Measurements from ENCODE around the gene ARPC1B.
"Not testable (repeated sequence)": the region's sequence is repeated elsewhere in the genome, so short reads cannot be mapped to it uniquely, and the experiment has no call there.

The ARPC1B gene

DNA sequence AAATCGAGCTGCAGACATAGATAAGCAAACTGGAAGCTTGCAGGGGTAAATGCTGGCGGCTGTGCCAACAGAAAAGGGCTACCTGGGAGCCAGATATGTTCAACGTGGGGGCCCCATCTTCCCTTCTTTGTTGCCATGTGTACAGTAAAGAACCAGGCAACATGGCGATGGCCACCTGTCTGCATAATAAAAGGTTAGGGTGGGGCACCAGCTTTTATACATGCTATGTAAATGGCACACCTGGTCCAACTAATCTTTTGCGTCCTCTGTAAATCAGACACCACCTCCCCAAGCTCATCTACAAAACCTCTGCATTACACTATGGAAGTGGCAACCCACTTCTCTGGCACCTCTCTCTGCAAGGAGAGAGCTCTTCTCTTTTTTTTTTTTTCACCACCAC is 48.1 kb downstream of the ARPC1B start:
- TF ChIP-seq, protein P1, sequence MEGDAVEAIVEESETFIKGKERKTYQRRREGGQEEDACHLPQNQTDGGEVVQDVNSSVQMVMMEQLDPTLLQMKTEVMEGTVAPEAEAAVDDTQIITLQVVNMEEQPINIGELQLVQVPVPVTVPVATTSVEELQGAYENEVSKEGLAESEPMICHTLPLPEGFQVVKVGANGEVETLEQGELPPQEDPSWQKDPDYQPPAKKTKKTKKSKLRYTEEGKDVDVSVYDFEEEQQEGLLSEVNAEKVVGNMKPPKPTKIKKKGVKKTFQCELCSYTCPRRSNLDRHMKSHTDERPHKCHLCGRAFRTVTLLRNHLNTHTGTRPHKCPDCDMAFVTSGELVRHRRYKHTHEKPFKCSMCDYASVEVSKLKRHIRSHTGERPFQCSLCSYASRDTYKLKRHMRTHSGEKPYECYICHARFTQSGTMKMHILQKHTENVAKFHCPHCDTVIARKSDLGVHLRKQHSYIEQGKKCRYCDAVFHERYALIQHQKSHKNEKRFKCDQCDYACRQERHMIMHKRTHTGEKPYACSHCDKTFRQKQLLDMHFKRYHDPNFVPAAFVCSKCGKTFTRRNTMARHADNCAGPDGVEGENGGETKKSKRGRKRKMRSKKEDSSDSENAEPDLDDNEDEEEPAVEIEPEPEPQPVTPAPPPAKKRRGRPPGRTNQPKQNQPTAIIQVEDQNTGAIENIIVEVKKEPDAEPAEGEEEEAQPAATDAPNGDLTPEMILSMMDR (IDR thresholded peaks at IDR 0.05; ENCODE audit: control extremely low read depth, extremely low read depth, low read depth, missing control alignments): no peak
- no peak for DNase-seq (ENCODE audit: extremely low spot score)
- ChIA-PET POLR2A (interaction anchor here (0.7 to 1.2 kb wide), 4 partner anchors 11 to 735 kb away, joined by 3 to 4 read pairs (median 4); partner anchors contain the start of genes CPSF4, FAM200A and PTCD1), CTCF (no interaction called here)

DNA sequence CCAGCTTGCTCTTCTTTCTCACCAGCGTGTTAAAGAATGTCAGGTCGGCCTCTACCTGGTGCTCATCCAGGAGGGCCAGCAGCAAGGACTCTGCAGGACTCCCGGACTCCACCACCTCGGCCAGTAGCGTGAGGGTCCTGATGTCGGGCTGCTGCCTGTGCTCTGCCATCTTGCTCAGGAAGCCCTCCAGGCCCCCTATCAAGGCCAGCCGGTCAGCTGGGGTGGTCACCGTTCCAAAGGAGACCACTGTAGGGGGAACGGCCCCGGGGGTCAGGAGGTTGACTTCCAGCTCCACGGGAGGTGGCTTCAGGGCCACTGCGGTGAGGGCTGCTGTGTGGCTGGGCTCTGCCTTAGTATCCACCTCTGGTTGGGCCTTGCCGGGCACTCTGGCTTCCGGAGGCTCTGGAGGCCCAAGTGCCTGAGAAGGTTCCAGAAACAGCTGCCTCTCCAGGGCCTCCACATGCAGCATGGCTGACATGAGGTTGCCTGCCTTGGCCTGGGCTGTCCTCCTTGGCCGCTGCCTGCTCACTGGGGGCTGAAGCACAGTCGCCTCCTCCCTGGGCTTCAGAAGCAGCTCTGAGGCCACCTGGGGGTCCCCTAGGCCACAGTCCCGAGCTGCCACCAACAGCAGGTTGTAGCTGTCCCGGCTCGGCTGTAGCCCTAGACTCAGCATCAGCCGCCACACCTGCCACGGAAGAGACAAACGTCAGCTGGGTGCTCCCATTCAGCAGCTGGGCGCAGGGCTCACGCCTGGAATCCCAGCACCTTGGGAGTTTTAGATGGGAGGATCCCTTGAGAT is 50.6 kb downstream of the ARPC1B start:
- TF ChIP-seq, protein P1 (IDR thresholded peaks at IDR 0.05; ENCODE audit: control extremely low read depth, extremely low read depth, low read depth, missing control alignments): no peak
- ChIA-PET POLR2A (interaction anchor here (0.6 kb wide), 1 partner anchor 416 kb away, joined by 6 read pairs; no protein-coding TSS in a partner anchor), CTCF (interaction anchor here (0.7 to 2.3 kb wide), 3 partner anchors 10 to 23 kb away, joined by 3 to 9 read pairs (median 3); no protein-coding TSS in a partner anchor)
- no peak for DNase-seq (ENCODE audit: extremely low spot score)

DNA sequence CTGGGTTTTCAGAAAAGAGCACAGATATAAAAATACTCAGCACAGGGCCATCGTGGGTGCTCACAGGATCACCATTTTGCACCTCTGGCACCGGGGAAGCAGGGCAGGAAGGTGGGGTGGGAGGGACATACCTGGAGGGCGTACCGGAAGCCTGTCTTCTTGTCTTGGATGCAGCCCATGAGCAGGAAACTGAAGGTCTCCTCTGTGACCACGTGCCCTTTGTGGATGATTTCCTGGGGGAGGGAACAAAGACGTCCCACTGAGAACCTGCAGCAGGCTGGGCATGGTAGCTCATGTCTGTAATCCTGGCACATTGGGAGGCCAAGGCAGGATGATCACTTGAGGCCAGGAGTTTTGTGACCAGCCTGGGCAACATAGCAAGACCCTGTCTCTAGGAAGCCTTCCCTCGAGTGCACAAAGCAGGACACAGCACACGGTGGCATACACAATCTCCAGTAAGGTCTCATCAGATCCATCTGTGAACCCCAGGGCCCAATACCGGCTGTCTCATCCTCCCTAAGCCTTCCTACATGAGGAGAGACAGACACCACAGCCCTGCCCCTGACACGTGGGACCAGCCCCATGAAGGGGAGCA is 54.5 kb downstream of the ARPC1B start:
- TF ChIP-seq, protein P1 (IDR thresholded peaks at IDR 0.05; ENCODE audit: control extremely low read depth, extremely low read depth, low read depth, missing control alignments): no peak
- no peak for DNase-seq (ENCODE audit: extremely low spot score)
- ChIA-PET CTCF (interaction anchor here (1.5 to 1.6 kb wide), 3 partner anchors 9 to 15 kb away, joined by 3 to 6 read pairs (median 5); no protein-coding TSS in a partner anchor), POLR2A (interaction anchor here (1.0 kb wide), 1 partner anchor 10 kb away, joined by 3 read pairs; the partner anchor contains the start of gene CPSF4)

DNA sequence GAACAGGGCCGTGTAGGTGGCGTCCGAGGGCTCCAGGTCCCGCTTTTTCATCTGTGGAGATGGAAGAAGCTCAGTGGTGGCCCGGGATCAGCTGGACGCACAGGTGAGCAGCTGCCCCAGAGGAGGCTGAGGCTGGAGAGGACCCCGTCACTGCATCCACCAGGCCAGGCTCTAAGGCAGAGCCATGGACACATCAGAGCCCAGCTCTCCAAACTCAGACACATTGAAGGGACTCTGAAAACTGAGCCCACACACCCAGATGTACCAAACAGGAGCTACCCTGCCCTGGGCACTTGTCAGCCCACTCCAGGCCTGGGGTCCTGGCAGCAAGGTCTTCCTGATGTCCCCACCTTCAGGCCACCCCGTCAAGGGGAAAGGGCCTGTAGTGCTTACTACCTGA is 55.2 kb downstream of the ARPC1B start:
- TF ChIP-seq, protein P1 (IDR thresholded peaks at IDR 0.05; ENCODE audit: control extremely low read depth, extremely low read depth, low read depth, missing control alignments): no peak
- CTCF ChIA-PET: interaction anchor here (0.8 to 1.6 kb wide), 5 partner anchors 10 to 20 kb away, joined by 3 to 6 read pairs (median 5); no protein-coding TSS in a partner anchor
- DNase-seq (ENCODE audit: extremely low spot score): no peak
- POLR2A ChIA-PET: interaction anchor here (1.0 kb wide), 2 partner anchors 9 kb away, joined by 3 to 4 read pairs; partner anchors contain the start of gene CPSF4

DNA sequence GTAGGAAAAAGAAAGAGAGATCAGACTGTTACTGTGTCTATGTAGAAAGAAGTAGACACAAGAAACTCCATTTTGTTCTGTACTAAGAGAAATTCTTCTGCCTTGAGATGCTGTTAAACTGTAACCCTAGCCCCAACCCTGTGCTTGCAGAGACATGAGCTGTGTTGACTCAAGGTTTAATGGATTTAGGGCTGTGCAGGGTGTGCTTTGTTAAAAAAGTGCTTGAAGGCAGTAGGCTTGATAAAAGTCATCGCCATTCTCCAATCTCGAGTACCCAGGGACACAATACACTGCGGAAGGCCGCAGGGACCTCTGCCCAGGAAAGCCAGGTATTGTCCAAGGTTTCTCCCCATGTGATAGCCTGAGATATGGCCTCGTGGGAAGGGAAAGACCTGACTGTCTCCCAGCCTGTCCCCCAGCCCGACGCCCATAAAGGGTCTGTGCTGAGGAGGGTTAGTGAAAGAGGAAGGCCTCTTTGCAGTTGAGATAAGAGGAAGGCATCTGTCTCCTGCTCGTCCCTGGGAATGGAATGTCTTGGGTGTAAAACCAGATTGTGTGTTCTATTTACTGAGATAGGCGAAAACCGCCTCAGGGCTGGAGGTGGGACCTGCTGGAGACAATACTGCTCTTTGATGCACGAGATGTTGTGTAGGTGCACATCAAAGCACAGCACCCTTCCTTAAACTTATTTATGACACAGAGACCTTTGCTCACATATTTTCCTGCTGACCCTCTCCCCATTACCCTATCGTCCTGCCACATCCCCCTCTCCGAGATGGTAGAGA is 57.4 kb downstream of the ARPC1B start:
- DNase-seq (ENCODE audit: extremely low spot score); POLR2A ChIA-PET: not testable (repeated sequence)
- CTCF ChIA-PET: interaction anchor here (1.3 kb wide), 1 partner anchor 19 kb away, joined by 3 read pairs; no protein-coding TSS in a partner anchor

DNA sequence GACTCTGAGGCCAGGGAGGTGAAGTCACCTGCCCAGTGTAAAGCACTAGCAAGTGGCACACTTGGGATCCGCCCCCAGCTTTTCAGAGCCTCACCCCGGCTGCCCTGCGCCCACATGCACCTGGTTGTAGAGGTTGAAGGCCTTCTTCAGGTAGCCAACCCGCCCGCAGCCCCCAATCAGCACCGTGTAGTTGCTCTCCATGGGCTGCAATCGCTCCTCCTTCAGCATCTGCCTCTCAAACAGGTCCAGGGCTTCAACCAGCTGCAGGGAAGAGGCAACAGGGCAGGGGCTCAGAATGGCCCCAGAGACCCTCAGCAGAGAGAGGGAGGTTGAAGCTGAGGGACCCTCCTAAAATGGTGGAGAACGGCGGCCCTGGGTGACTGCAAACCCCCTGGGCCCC is 58.6 kb downstream of the ARPC1B start:
- no peak for DNase-seq (ENCODE audit: extremely low spot score)
- TF ChIP-seq, protein P1 (IDR thresholded peaks at IDR 0.05; ENCODE audit: control extremely low read depth, extremely low read depth, low read depth, missing control alignments): no peak
- CTCF ChIA-PET: no interaction called here
- POLR2A ChIA-PET: interaction anchor here (0.5 kb wide), 1 partner anchor 29 kb away, joined by 9 read pairs; no protein-coding TSS in a partner anchor

All from GM10248 (cell line).